ENCODE measurements around the gene SGMS1.

DNA sequence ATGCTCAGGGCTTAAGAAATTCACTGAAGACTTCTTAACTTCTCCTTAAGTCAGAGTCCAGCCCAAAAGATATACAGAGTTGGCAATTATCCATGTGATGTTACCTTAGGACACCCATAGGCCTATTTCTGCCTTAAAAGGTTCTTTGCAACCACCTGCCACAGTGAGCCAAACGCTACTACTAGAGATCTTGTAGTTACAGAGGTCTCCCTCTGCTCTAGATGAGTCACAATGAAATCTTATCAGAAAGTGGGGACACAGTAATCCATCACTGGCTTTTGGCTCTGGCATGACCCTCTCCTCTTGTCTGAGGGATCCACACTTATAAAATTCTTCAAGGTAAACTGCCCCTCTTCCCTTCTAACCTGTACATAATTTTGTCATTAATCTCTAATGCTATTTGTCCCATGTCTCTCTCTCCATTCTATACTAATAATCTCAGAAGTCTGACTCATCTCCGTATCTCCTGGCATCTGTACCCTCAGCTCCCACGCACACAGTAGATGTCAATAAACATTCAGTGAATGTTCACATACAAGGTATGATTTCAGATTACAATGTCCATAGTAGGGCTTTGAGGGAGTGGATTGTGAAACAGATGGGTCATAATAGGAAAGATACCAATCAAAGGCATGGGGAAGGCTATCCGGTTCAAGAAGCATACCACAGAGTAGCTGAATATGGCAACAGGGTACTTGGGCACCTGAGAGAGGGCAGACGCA, 112.1 kb downstream of the SGMS1 start:
- TF ChIP-seq, protein P1, sequence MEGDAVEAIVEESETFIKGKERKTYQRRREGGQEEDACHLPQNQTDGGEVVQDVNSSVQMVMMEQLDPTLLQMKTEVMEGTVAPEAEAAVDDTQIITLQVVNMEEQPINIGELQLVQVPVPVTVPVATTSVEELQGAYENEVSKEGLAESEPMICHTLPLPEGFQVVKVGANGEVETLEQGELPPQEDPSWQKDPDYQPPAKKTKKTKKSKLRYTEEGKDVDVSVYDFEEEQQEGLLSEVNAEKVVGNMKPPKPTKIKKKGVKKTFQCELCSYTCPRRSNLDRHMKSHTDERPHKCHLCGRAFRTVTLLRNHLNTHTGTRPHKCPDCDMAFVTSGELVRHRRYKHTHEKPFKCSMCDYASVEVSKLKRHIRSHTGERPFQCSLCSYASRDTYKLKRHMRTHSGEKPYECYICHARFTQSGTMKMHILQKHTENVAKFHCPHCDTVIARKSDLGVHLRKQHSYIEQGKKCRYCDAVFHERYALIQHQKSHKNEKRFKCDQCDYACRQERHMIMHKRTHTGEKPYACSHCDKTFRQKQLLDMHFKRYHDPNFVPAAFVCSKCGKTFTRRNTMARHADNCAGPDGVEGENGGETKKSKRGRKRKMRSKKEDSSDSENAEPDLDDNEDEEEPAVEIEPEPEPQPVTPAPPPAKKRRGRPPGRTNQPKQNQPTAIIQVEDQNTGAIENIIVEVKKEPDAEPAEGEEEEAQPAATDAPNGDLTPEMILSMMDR (IDR thresholded peaks at IDR 0.05), result no peak
- no peak for TF ChIP-seq POLR2A (IDR thresholded peaks at IDR 0.05)
